Coronary artery (tissue), 2 donors: ENCODE data around the gene MOB1B.

Experiments used
- DNase-seq: peaks from one replicate; pipeline ENCODE4 v3.0.0-alpha.2; 2017; ENCODE audit warnings: low spot score
- H3K27ac ChIP-seq, 2 donors: fragments of 200-600 bp; sonication (generic); one replicate each; pipeline ENCODE4 v1.5.1; 2016 to 2019
- H3K4me3 ChIP-seq: fragments of 200-600 bp; sonication (generic); 2 replicates; pipeline ENCODE4 v1.5.1; 2016; ENCODE audit warnings: mild to moderate bottlenecking, moderate library complexity
- TF ChIP-seq, protein P1 (sequence below): fragments of 200-600 bp; sonication (generic); IDR thresholded peaks from one replicate; pipeline ENCODE4 v1.5.1; 2019; ENCODE audit warnings: antibody characterized with exemption

MOB1B gene

DNA sequence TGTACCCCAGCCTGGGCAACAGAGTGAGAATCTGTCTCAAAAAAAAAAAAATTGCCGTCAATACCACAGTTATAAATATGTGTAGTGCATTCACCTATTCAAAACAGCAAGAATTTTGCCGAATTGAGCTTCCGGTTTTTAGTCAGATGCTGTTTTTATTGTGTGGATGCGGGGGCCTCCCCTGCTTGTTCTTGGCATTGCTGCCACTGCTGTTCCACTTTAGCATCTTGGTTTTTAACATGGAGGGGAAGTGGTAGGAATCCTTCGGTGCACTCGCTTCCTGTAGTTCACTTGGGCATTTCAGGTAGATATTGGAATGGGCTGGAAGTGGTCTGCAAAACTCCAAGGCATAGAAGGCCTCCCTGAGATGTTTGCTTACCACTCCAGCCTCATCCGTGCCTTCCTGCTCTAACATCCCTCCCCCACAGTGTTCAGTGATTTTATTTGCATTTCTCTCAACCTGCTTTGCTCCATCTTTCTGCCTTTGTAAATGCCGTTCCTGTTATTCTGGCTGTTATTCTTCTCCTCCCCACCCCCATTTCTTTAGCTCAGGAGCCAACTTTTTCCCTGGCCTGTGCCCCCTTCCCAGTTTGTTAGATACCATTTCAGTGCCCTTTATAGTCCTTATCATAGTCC, 25.5 kb downstream of the MOB1B start:
- TF ChIP-seq, protein P1, sequence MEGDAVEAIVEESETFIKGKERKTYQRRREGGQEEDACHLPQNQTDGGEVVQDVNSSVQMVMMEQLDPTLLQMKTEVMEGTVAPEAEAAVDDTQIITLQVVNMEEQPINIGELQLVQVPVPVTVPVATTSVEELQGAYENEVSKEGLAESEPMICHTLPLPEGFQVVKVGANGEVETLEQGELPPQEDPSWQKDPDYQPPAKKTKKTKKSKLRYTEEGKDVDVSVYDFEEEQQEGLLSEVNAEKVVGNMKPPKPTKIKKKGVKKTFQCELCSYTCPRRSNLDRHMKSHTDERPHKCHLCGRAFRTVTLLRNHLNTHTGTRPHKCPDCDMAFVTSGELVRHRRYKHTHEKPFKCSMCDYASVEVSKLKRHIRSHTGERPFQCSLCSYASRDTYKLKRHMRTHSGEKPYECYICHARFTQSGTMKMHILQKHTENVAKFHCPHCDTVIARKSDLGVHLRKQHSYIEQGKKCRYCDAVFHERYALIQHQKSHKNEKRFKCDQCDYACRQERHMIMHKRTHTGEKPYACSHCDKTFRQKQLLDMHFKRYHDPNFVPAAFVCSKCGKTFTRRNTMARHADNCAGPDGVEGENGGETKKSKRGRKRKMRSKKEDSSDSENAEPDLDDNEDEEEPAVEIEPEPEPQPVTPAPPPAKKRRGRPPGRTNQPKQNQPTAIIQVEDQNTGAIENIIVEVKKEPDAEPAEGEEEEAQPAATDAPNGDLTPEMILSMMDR = no peak
- no peak for DNase-seq
- H3K4me3 ChIP-seq = no peak overlapping the region
- no peak overlapping the region for H3K27ac ChIP-seq

DNA sequence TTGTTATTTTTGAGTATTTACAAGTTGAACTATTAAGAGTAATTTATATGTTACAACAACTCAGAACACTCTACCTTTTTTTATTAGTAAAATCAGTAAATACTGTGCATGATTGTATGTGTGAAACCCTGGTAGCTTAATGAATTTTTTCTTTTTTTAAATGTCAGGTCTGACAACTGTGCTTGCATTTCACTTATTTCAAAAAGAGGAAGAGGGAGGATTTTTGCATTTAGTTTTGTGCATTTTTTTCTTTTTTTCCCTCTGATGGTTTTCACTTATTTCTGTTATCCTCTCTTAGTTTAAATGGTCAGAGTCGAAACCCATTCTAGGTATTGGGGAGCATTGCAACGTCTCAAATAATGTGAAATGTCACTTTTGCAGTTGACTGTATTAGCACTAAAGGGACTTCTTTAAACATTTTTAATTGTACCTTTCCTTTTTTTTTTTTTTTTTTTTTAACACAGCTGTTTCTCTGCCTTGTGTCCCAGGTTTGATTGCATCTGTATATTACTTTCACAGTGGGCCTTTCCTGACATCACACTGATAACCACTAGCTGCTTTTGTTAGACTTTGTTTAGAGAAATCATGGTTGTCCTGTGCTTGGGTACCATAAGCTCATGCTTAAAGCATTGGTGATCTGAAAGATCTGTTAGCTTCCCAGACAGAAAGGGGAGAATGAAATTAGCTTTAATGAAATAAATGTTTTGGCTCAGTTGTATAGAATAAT, 28.5 kb downstream of the MOB1B start:
- no peak for DNase-seq
- TF ChIP-seq, protein P1 = no peak

DNA sequence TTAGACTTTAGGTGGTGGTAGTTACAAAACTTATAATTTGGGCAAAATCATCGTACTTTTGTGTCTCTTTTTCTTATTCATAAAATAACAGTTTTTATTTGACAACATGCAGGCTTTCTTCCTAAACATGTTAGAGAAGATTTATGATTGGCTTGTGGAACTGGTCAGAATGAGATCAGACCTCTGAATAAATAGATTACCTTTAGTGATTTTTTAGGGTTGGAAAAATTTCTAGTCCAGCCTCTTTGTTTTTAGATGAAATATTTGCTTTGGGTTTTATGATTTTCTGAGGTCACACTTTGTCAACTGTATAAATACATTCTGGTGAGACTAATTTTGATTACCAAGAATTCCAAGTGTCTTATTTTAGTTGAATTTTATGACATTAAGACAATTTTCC, 29.2 kb downstream of the MOB1B start:
- no peak overlapping the region for H3K27ac ChIP-seq
- TF ChIP-seq, protein P1 = no peak
- no peak overlapping the region for H3K4me3 ChIP-seq
- DNase-seq = no peak

More for the DNA sequence above, 28.5 kb downstream of the MOB1B start:
- H3K27ac ChIP-seq = no peak overlapping the region
- H3K4me3 ChIP-seq = no peak overlapping the region

DNA sequence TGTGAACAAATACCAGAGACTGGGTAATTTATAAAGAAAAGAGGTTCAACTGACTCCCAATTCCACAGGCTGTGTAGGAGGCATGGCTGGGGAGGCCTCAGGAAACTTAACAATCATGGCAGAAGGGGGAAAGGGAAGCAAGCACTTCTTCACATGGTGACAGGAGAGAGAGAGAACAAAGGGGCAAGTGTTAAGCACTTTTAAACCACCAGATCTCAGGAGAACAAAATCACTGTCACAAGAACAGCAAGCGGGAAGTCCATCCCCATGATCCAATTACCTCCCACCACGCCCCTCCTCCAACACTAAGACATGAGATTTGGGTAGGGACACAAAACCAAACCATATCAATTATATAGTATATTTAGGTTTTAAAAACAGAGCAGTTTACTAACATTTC, 30.8 kb downstream of the MOB1B start:
- Histone ChIP-seq H3K27ac (no peak overlapping the region), H3K4me3 (no peak overlapping the region)
- TF ChIP-seq, protein P1 = no peak
- DNase-seq = no peak

DNA sequence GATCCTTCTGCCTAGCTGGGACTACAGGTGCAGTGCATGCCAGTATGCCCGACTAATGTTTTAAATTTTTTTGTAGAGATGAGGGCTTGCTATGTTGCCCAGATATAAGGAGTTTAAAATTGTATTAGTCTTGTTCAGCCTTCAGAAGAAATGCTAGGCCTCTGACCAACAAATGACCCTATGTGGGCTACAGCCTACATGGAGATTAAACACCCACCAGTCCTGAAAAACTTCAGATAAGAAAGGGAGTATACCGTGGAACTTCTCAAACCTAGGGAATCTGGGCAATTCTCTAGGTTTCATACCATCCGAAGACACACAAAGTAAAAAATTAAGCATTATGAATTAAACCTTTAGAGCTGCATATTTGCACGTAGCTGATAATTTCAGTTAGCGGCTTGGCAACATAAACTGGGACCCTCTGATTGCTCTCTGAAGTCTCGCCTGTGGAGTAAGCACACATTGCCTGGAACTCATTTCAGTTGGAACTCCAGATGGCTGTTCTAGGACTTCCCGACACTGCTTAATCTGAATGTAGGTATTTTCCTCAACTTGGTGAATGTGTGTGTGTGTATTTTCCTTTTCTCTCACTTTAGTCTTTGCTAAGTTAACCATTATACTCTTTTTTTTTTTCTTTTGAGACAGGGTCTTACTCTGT, 33.0 kb downstream of the MOB1B start:
- Histone ChIP-seq H3K27ac (no peak overlapping the region), H3K4me3 (no peak overlapping the region)
- TF ChIP-seq, protein P1 = no peak
- DNase-seq = no peak

DNA sequence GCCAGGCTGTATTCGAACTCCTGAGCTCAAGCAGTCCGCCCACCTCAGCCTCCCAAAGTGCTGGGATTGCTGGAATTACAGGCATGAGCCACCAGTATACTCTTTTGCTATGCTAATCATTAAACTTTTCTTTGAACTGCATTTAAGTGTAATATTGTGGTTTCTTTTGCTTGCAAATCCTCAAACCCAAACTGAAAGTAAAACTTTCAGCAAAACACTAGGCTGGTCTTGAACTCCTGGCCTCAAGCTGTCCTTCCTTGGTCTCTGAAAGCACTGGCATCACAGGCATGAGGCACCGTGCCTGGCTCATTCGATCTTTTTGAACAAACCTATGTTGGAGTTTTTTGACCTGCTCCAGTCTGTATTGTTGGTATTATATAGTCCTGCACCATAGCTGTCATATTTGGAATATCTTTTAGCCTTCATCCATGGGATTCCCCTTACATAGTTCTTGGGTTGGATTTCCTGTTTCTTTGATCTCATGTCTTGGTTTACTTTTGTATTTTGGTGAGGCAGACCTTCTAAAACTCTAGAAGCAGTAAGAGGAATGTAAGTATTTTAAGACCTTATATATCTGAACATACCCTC, 34.1 kb downstream of the MOB1B start:
- DNase-seq = no peak
- Histone ChIP-seq H3K4me3 (no peak overlapping the region), H3K27ac (no peak overlapping the region)
- TF ChIP-seq, protein P1 = no peak
